Keratinocyte (primary cell): Measurements from ENCODE around the gene SMYD3.

Source experiments
- CTCF ChIP-seq, 3 experiments: IDR thresholded peaks in 1 of 3; conservative IDR thresholded peaks in 1 of 3; optimal IDR thresholded peaks in 1 of 3; 2 replicates in 2 of 3; 3 replicates in 1 of 3; pipeline versions ENCODE3 to v1.5.1; 2011; ENCODE audit warnings: low read length in 3 of 3, mild to moderate bottlenecking in 3 of 3, moderate library complexity in 2 of 3, control low read depth in 1 of 3, inconsistent platforms in 1 of 3; ENCODE audit not compliant: insufficient read depth in 2 of 3; ENCODE audit errors: extremely low read depth in 1 of 3
- EZH2 ChIP-seq: IDR thresholded peaks from one replicate; pipeline ENCODE4 v1.6.1; 2012; ENCODE audit warnings: inconsistent platforms, mild to moderate bottlenecking, low read length, moderate library complexity

GRCh38 chr1:245933431-245934045, 573.5 kb downstream of the SMYD3 start:
- TF ChIP-seq CTCF (optimal IDR thresholded peaks at IDR 0.05 in 1 of 3, IDR thresholded peaks at IDR 0.05 in 1 of 3, conservative IDR thresholded peaks at IDR 0.05 in 1 of 3; ENCODE audit: extremely low read depth in 1 of 3, insufficient read depth in 2 of 3, low read length in 3 of 3): no peak
- no peak for TF ChIP-seq EZH2
